Left renal pelvis (tissue), 4 donors: ENCODE measurements around the gene GPR153. TPM values are rescaled to one million over a fixed set of nuclear protein-coding genes. Genes with fewer than 3 reads are reported as not detected.

Source experiments
- DNase-seq, 4 donors: peaks; one replicate each; pipeline ENCODE4 v3.0.0-alpha.2; 2013; ENCODE audit warnings: low read depth in 4 of 4, low spot score in 3 of 4
- polyA plus RNA-seq, 4 donors: library from polyadenylated mRNA; unstranded; fragments of 120-200 nt; gene quantifications; one replicate each; pipeline ENCODE4 v1.2.1, GENCODE V29; 2013; ENCODE audit not compliant: insufficient read length in 4 of 4

The GPR153 gene
- polyA plus RNA-seq, 4 donors = 6.3 to 7.9 (median 7.5) TPM

- no peak for DNase-seq
These were observed 9.7 kb downstream of the GPR153 start for GRCh38 chr1:6251233-6251632.

GRCh38 chr1:6249739-6250689, 10.9 kb downstream of the GPR153 start:
- DNase-seq = no peak

GRCh38 chr1:6248932-6249738, 11.8 kb downstream of the GPR153 start:
- no peak for DNase-seq

GRCh38 chr1:6248161-6248776, 12.6 kb downstream of the GPR153 start:
- DNase-seq = no peak

GRCh38 chr1:6247651-6248050, 13.2 kb downstream of the GPR153 start:
- DNase-seq = no peak

- DNase-seq = peak in 1 of 4 donors; percentile 62
These were observed 14.1 kb downstream of the GPR153 start for GRCh38 chr1:6246497-6247467.

- no peak for DNase-seq
These were observed 14.9 kb downstream of the GPR153 start for GRCh38 chr1:6245869-6246496.

GRCh38 chr1:6245086-6245868, 15.6 kb downstream of the GPR153 start:
- DNase-seq = peak in 2 of 4 donors; percentile 66 to 70

GRCh38 chr1:6244401-6245049, 16.4 kb downstream of the GPR153 start:
- DNase-seq = no peak

GRCh38 chr1:6243993-6244392, 16.9 kb downstream of the GPR153 start, which contains the start of gene HES3:
Gene HES3, plus strand, starts transcription at chr1:6244179. Its CDS starts 187 bp downstream, at chr1:6244366.
- DNase-seq = no peak

- no peak for DNase-seq
These were observed 17.7 kb downstream of the GPR153 start for GRCh38 chr1:6243053-6243834.

- DNase-seq = no peak
These were observed 18.8 kb downstream of the GPR153 start for GRCh38 chr1:6241887-6242740.

- DNase-seq = no peak
These were observed 19.6 kb downstream of the GPR153 start for GRCh38 chr1:6241107-6241886.

- DNase-seq = no peak
These were observed 20.7 kb downstream of the GPR153 start for GRCh38 chr1:6239950-6240768.
